ENCODE measurements around the gene H2BK1.

H2BK1 gene

DNA sequence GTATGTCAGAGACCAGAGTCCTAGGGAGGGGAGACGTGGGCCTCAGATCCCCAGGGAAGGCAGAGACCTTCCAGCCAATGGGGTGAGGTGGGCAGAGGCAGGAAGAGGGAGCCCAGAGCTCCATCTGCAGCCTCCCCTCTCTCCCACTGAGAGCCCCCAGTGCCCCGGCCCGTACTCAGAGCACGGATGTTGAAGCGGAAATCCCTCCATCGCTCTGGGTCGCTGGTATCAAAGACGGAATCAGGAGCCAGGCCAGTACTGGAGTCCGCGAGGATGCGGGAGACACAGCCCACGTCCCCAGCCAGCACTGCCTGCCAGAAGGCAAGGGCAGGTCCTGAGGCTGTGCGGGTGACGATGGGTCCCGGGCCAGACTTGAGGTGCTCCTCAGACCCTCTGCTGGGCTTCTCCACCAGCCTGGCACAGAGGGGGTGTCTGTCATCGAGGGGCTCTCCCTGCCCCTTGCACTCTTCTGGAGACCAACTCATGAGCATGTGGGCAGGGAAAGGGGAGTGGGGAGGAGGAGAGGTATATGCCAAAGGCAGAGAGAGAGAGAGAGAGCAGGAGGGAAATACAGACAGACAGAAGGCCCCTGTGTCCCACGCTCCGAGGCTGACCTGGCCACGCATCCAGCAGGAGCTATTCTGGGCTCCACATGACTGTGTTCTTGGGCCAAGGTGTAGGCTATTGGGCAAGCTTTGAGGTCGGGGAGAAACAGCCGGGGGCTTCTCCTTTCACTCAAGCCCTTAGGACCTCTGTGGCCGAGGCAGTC, 23.5 kb downstream of the H2BK1 start, which contains the start of gene ASB10:
TSS of gene ASB10 (minus strand) at position 611 of the 769 bp plus-strand sequence. CDS start at position 491, 120 bp downstream.
- TF ChIP-seq, protein P1, sequence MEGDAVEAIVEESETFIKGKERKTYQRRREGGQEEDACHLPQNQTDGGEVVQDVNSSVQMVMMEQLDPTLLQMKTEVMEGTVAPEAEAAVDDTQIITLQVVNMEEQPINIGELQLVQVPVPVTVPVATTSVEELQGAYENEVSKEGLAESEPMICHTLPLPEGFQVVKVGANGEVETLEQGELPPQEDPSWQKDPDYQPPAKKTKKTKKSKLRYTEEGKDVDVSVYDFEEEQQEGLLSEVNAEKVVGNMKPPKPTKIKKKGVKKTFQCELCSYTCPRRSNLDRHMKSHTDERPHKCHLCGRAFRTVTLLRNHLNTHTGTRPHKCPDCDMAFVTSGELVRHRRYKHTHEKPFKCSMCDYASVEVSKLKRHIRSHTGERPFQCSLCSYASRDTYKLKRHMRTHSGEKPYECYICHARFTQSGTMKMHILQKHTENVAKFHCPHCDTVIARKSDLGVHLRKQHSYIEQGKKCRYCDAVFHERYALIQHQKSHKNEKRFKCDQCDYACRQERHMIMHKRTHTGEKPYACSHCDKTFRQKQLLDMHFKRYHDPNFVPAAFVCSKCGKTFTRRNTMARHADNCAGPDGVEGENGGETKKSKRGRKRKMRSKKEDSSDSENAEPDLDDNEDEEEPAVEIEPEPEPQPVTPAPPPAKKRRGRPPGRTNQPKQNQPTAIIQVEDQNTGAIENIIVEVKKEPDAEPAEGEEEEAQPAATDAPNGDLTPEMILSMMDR (IDR thresholded peaks at IDR 0.05; ENCODE audit: low read length, missing control alignments), result no peak
- no peak for DNase-seq (ENCODE audit: low read depth)
- H3K4me3 ChIP-seq (replicated peaks; ENCODE audit: low read depth, low read length), result no peak within 1 kb of the TSS

DNA sequence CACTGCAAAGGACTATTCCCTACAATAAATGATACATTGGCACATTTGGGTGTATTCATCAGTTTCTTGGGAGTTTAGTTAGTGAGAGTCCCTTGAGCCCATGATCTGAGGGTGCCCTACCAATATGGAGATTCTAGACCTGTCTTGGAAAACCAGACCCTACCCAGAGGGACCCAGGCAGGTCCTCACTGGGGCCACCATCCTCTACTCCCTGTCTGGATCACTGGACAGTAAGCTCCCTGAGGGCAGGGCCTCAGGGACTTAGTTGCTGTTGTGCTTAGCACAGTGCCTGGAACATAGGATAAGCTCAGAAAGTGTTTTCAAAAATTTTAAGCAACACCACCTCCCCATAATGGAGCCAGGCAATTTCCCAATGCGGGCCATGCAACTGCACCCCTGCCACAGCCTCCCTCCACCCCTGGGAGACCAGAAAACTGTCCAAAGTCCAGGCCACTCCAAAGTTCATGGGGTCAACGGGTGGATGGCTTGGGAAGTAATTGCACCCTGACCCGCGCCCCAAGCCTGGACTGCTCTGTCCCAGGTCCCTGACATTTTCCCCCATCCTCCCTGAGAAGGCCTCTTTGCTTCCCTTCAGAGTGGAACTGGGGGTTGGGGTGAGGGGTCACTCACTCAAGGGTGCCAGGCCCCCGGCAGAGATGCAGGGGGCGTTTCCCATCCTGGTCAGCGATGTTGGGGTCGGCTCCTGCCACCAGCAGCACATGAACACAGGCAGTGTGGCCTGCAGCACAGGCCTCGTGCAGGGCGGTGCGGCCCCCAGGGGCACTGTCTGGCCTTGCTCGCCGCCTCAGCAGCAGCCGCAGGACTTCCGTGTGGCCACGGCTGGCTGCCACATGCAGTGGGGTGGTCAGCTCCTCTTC, 24.3 kb downstream of the H2BK1 start:
- no peak overlapping the region for H3K4me3 ChIP-seq (replicated peaks; ENCODE audit: low read depth, low read length)
- TF ChIP-seq, protein P1 (IDR thresholded peaks at IDR 0.05; ENCODE audit: low read length, missing control alignments), result no peak
- no peak for DNase-seq (ENCODE audit: low read depth)

DNA sequence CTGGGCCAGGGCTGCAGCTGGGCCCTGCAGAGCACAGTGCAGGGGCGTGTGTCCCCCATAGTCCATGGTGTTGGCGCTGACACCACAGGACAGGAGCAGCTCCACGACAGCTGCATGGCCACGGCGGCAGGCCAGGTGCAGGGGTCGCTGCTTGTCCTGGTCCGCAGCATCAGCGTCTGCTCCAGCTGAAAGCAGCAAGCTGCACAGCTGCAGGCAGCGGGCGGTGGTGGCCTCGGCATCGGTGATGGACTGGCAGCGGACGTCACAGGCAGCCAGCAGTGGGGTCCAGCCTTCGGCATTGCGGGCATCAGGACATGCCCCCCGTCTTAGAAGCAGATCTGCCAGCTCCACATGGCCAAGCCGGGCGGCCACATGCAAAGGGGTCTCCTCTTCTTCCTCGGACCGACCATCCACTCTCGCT, 29.3 kb downstream of the H2BK1 start:
- TF ChIP-seq, protein P1 (IDR thresholded peaks at IDR 0.05; ENCODE audit: low read length, missing control alignments), result no peak
- DNase-seq (ENCODE audit: low read depth), result no peak

DNA sequence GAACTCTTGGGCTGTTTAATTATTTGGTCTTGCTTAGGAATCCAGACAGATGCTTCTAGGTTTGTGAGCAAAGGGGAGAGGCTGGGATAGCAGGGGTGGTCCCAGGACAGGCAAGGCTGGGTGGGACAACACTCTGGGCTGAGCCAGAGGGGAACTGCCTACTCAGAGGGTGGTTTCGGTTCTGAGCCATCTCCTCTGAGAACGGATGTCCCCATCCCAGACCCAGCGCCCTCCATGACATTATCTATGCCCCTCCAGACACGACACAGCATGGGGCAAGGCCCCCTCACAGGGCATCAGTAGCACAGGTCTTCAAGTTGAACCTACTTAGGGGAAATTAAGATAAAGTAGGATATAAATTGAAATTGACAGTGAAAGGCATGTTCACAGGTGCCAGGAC, 30.3 kb downstream of the H2BK1 start:
- TF ChIP-seq, protein P1 (IDR thresholded peaks at IDR 0.05; ENCODE audit: low read length, missing control alignments), result no peak
- H3K4me3 ChIP-seq (replicated peaks; ENCODE audit: low read depth, low read length), result no peak overlapping the region
- DNase-seq (ENCODE audit: low read depth), result no peak

More for the DNA sequence above, 29.3 kb downstream of the H2BK1 start:
- H3K4me3 ChIP-seq (replicated peaks; ENCODE audit: low read depth, low read length), result no peak overlapping the region

DNA sequence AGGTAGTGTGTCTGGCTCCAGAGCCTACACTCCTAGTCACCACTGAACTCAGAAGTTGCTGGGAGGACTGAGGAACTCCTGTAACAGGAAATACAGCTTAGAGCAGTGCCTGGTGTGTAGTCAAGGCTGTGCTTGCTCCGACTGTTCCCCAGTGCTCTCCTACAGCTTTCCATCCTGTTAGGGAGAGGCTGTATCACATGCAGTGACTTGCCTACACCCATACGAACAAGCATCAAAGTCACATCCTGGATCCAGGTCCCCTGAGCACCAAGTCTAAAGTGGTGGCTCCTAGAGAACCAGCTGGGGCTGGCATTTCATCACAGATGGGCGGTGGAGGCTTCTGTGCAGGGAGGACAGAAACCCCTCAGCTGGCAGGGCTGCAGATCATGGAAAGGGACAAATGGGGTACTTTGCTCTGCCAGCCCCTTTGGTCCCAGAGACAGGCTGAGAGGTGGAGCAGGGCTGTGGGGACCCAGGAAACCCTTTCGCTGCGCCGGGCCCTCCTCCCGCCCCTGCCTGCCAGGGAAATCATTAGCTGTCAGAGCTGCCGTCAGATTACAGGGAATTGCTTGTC, 30.9 kb downstream of the H2BK1 start:
- no peak overlapping the region for H3K4me3 ChIP-seq (replicated peaks; ENCODE audit: low read depth, low read length)
- TF ChIP-seq, protein P1 (IDR thresholded peaks at IDR 0.05; ENCODE audit: low read length, missing control alignments), result no peak
- no peak for DNase-seq (ENCODE audit: low read depth)

DNA sequence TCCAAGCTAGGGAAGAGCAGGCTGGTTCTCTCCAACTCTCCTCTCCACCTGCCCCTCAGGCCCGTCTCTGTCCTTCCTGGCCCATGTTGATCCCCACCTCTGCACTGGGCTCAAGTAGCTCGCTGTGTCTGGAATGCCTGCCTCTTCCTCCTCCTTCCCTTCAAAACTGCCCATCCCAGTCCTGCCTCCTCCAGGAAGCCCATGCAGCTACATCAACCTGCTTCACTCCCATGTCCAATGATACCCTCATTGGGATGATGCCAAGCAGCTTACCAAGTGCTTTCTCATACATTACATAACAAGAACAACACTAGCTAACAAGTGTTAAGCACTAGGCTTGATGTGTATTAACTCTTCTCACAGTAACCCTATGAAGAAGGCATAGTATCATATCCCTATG, 31.5 kb downstream of the H2BK1 start:
- TF ChIP-seq, protein P1 (IDR thresholded peaks at IDR 0.05; ENCODE audit: low read length, missing control alignments), result no peak
- no peak overlapping the region for H3K4me3 ChIP-seq (replicated peaks; ENCODE audit: low read depth, low read length)
- no peak for DNase-seq (ENCODE audit: low read depth)

Data from fibroblast of pulmonary artery (primary cell).